Testis (tissue), 2 donors: Measurements from ENCODE around the gene METTL26.

ENCODE experiments used
- CTCF ChIP-seq, 3 experiments: fragments of 450-650 bp in 2 of 3; fragments of 200-600 bp in 1 of 3; sonication (generic) in 1 of 3; IDR thresholded peaks; one replicate each; pipeline ENCODE4 v1.5.1; 2016 to 2019; ENCODE audit warnings: antibody characterized with exemption in 3 of 3, mild to moderate bottlenecking in 2 of 3, moderate library complexity in 1 of 3
- POLR2A ChIP-seq: fragments of 450-650 bp; IDR thresholded peaks from one replicate; pipeline ENCODE4 v1.6.1; 2017; ENCODE audit warnings: antibody characterized with exemption, mild to moderate bottlenecking, moderate library complexity

GRCh38 chr16:660132-660458 is 24.0 kb upstream of the METTL26 start:
- TF ChIP-seq CTCF (IDR thresholded peaks at IDR 0.05) (no peak), POLR2A (no peak)
